Measurements from ENCODE around the gene HOXD12.

The HOXD12 gene

DNA sequence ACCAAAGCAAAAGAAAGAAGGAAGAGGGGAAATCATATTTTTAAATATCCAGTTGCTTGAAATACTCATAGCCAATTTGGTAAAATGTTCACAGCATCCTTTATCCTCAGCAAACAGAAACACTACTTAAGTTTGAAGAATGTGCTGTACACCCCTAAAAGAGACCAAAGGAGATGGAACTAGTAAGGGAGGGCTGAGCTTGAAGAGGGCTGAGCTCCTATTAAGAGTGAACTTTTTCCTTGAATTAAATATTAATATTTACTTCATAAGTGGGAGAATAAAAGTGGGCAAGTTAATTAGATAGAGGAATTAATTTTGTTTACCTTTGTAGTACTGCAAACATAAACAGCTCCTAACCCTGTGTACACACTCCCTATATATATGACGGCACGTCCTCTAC, 22.8 kb upstream of the HOXD12 start:
- Histone ChIP-seq H3K27ac (ENCODE audit: low read depth, low read length, poor library complexity, severe bottlenecking) (no peak overlapping the region), H2AFZ (ENCODE audit: low read length) (no peak overlapping the region), H4K20me1 (ENCODE audit: insufficient read depth, low read length) (no peaks in the 10 kb centered on the region), H3K9me2 (ENCODE audit: low read depth, low read length) (no peaks in the 10 kb centered on the region), H3K27me3 (ENCODE audit: insufficient read depth, low read length) (no peaks in the 10 kb centered on the region), H3K36me3 (ENCODE audit: insufficient read depth, low read length) (no peaks in the 10 kb centered on the region), H3F3A (ENCODE audit: insufficient read depth, low read length) (no peaks in the 10 kb centered on the region), H3K4me1 (ENCODE audit: insufficient read depth, low read length, severe bottlenecking) (no peaks in the 10 kb centered on the region), H3K9me3 (ENCODE audit: low read length) (no peaks in the 10 kb centered on the region), H3K4me2 (ENCODE audit: low read length) (no peak overlapping the region), H3K4me3 (ENCODE audit: low read depth, low read length, poor library complexity, severe bottlenecking) (no peak overlapping the region), H3K79me2 (ENCODE audit: insufficient read depth, low read length) (no peaks in the 10 kb centered on the region), H3K9ac (ENCODE audit: low read length) (no peak overlapping the region)
- TF ChIP-seq EZH2 (IDR thresholded peaks at IDR 0.05; ENCODE audit: borderline replicate concordance, low read length) = no peak
- TF ChIP-seq, protein P1, sequence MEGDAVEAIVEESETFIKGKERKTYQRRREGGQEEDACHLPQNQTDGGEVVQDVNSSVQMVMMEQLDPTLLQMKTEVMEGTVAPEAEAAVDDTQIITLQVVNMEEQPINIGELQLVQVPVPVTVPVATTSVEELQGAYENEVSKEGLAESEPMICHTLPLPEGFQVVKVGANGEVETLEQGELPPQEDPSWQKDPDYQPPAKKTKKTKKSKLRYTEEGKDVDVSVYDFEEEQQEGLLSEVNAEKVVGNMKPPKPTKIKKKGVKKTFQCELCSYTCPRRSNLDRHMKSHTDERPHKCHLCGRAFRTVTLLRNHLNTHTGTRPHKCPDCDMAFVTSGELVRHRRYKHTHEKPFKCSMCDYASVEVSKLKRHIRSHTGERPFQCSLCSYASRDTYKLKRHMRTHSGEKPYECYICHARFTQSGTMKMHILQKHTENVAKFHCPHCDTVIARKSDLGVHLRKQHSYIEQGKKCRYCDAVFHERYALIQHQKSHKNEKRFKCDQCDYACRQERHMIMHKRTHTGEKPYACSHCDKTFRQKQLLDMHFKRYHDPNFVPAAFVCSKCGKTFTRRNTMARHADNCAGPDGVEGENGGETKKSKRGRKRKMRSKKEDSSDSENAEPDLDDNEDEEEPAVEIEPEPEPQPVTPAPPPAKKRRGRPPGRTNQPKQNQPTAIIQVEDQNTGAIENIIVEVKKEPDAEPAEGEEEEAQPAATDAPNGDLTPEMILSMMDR (IDR thresholded peaks at IDR 0.05; ENCODE audit: low read length) = no peak

DNA sequence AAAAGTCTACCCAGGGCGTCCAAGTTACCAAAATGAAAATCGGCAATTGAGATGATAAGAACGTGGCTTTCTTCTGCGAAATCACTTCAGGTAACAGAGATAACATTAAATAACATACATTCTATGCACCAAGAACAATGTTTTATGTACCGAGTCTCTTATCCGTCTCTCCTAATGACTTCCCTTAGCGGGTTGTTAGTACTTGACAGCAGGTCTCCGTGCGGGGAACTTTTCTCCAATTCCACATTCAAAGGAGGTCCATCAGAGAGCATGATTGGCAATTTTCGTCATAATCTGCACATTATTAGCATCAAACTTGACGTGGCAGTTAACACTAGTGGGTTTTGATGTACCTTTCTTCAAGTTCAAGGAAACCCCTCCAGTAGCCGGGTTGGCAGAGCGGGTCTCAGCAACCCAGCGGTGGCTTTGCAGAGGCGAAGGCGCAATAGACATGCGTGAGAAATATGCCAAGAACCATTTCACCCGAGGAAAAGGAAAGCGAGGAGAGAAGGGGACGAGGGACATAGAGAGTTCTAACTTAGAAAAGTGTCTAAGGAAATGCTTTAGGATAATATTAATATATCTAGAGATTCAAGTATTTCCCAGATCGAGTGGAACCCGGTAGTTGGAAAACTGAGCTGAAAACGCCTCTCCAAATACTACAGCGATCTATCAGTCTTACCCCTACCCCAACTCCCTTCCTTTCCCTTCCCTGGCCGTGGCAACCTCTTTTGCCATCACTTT, 20.9 kb upstream of the HOXD12 start:
- Histone ChIP-seq H3K9me3 (ENCODE audit: low read length) (no peaks in the 10 kb centered on the region), H3K9me2 (ENCODE audit: low read depth, low read length) (no peaks in the 10 kb centered on the region), H3K4me3 (ENCODE audit: low read depth, low read length, poor library complexity, severe bottlenecking) (no peak overlapping the region), H3K79me2 (ENCODE audit: insufficient read depth, low read length) (no peaks in the 10 kb centered on the region), H3K4me1 (ENCODE audit: insufficient read depth, low read length, severe bottlenecking) (no peaks in the 10 kb centered on the region), H3K9ac (ENCODE audit: low read length) (no peak overlapping the region), H2AFZ (ENCODE audit: low read length) (no peak overlapping the region), H3K27ac (ENCODE audit: low read depth, low read length, poor library complexity, severe bottlenecking) (no peak overlapping the region), H3F3A (ENCODE audit: insufficient read depth, low read length) (no peaks in the 10 kb centered on the region), H4K20me1 (ENCODE audit: insufficient read depth, low read length) (no peaks in the 10 kb centered on the region), H3K36me3 (ENCODE audit: insufficient read depth, low read length) (no peaks in the 10 kb centered on the region), H3K4me2 (ENCODE audit: low read length) (no peak overlapping the region), H3K27me3 (ENCODE audit: insufficient read depth, low read length) (no peaks in the 10 kb centered on the region)
- TF ChIP-seq EZH2 (IDR thresholded peaks at IDR 0.05; ENCODE audit: borderline replicate concordance, low read length) = no peak
- TF ChIP-seq, protein P1 (IDR thresholded peaks at IDR 0.05; ENCODE audit: low read length) = no peak

- Histone ChIP-seq H3F3A (ENCODE audit: insufficient read depth, low read length) (no peaks in the 10 kb centered on the region), H3K9me2 (ENCODE audit: low read depth, low read length) (no peaks in the 10 kb centered on the region), H3K36me3 (ENCODE audit: insufficient read depth, low read length) (no peaks in the 10 kb centered on the region), H3K79me2 (ENCODE audit: insufficient read depth, low read length) (no peaks in the 10 kb centered on the region), H3K27ac (ENCODE audit: low read depth, low read length, poor library complexity, severe bottlenecking) (no peak overlapping the region), H3K4me1 (ENCODE audit: insufficient read depth, low read length, severe bottlenecking) (no peaks in the 10 kb centered on the region), H3K4me2 (ENCODE audit: low read length) (no peak overlapping the region), H3K4me3 (ENCODE audit: low read depth, low read length, poor library complexity, severe bottlenecking) (no peak overlapping the region), H3K27me3 (ENCODE audit: insufficient read depth, low read length) (no peaks in the 10 kb centered on the region), H3K9ac (ENCODE audit: low read length) (no peak overlapping the region), H3K9me3 (ENCODE audit: low read length) (no peaks in the 10 kb centered on the region), H2AFZ (ENCODE audit: low read length) (no peak overlapping the region), H4K20me1 (ENCODE audit: insufficient read depth, low read length) (no peaks in the 10 kb centered on the region)
- TF ChIP-seq EZH2 (IDR thresholded peaks at IDR 0.05; ENCODE audit: borderline replicate concordance, low read length) = no peak
- TF ChIP-seq, protein P1 (IDR thresholded peaks at IDR 0.05; ENCODE audit: low read length) = no peak
Observed at GRCh38 chr2:176079285-176079830, 20.2 kb upstream of the HOXD12 start.
